H1 (cell line): Measurements from ENCODE around the gene PKIB. TPM values are rescaled to one million over a fixed set of nuclear protein-coding genes. Genes with fewer than 3 reads are reported as not detected.

ENCODE experiments used
- CTCF ChIA-PET: fragments of 300-600 bp; sonication (Branson Sonifier 250); formaldehyde crosslinking; loops from one replicate; lab custom pipeline; 2021; ENCODE audit not compliant: partially characterized antibody; lab: Charles Lee
- POLR2A ChIA-PET: fragments of 300-600 bp; sonication (Branson Sonifier 250); formaldehyde crosslinking; loops from one replicate; lab custom pipeline; 2021; ENCODE audit warnings: inconsistent platforms; ENCODE audit not compliant: partially characterized antibody; lab: Charles Lee
- DNase-seq, 2 experiments: peaks; one replicate each; pipeline versions ENCODE4 v3.0.0 to v3.0.0-alpha.2; 2010 to 2022; ENCODE audit warnings: low spot score in 2 of 2, low read depth in 1 of 2, mixed read lengths in 1 of 2
- FAIRE-seq: peaks from 2 replicates; lab custom pipeline; 2011; peaks lifted over from hg19 to GRCh38; lab: Jason Lieb, UNC
- H2AFZ ChIP-seq: 2 replicates; pipeline ENCODE4 v1.8.1; 2012; ENCODE audit warnings: low read length, inconsistent platforms
- H2AK5ac ChIP-seq: 2 replicates; pipeline ENCODE4 v1.6.1; 2013; ENCODE audit warnings: low read depth, low read length
- H2BK120ac ChIP-seq: replicated peaks from 2 replicates; pipeline ENCODE3; 2013; ENCODE audit warnings: low read depth, low read length, inconsistent platforms
- H2BK12ac ChIP-seq: 2 replicates; pipeline ENCODE4 v1.6.1; 2013; ENCODE audit warnings: low read depth, low read length
- H2BK15ac ChIP-seq: 2 replicates; pipeline ENCODE4 v1.6.1; 2013; ENCODE audit warnings: low read length
- H2BK20ac ChIP-seq: 2 replicates; pipeline ENCODE4 v1.6.1; 2013; ENCODE audit warnings: low read length
- H2BK5ac ChIP-seq: 2 replicates; pipeline ENCODE4 v1.6.1; 2013; ENCODE audit warnings: low read depth, low read length
- H3K14ac ChIP-seq: 2 replicates; pipeline ENCODE4 v1.6.1; 2013; ENCODE audit warnings: inconsistent platforms; ENCODE audit not compliant: insufficient read length
- H3K18ac ChIP-seq: 2 replicates; pipeline ENCODE4 v1.6.1; 2013; ENCODE audit warnings: low read length; ENCODE audit errors: extremely low read depth
- H3K23ac ChIP-seq: 2 replicates; pipeline ENCODE4 v1.6.1; 2013; ENCODE audit warnings: inconsistent platforms; ENCODE audit not compliant: insufficient read length
- H3K23me2 ChIP-seq: 2 replicates; pipeline ENCODE4 v1.6.1; 2013; ENCODE audit warnings: low read depth, low read length
- H3K27ac ChIP-seq: 2 replicates; pipeline ENCODE4 v1.6.1; 2011; ENCODE audit warnings: low read depth, low read length, inconsistent platforms
- H3K27me3 ChIP-seq, 4 experiments: replicated peaks in 1 of 4; 1 replicate in 1 of 4; 2 replicates in 3 of 4; pipeline versions ENCODE4 v1.6.1 to v1.8.1; 2011 to 2013; ENCODE audit warnings: low read length in 3 of 4, mild to moderate bottlenecking in 3 of 4, inconsistent platforms in 2 of 4, mixed read lengths in 2 of 4, moderate library complexity in 1 of 4; ENCODE audit not compliant: control insufficient read depth in 3 of 4, insufficient read depth in 3 of 4; ENCODE audit errors: extremely low read depth in 1 of 4
- H3K36me3 ChIP-seq, 4 experiments: 2 replicates each; pipeline versions ENCODE4 v1.6.1 to v1.8.1; 2011 to 2013; ENCODE audit warnings: mild to moderate bottlenecking in 4 of 4, low read length in 3 of 4, moderate library complexity in 2 of 4, control low read depth in 1 of 4, inconsistent platforms in 1 of 4; ENCODE audit not compliant: insufficient read depth in 4 of 4, control insufficient read depth in 2 of 4
- H3K4ac ChIP-seq: replicated peaks from 2 replicates; pipeline ENCODE3; 2013; ENCODE audit warnings: low read length, low read depth, mixed read lengths, inconsistent platforms; ENCODE audit not compliant: insufficient read length
- H3K4me1 ChIP-seq, 4 experiments: replicated peaks in 1 of 4; 1 replicate in 1 of 4; 2 replicates in 3 of 4; pipeline versions ENCODE4 v1.6.1 to v1.8.1; 2011 to 2013; ENCODE audit warnings: low read length in 3 of 4, inconsistent platforms in 2 of 4, mixed read lengths in 1 of 4; ENCODE audit not compliant: insufficient read depth in 4 of 4, control insufficient read depth in 3 of 4
- H3K4me2 ChIP-seq, 2 experiments: 2 replicates each; pipeline versions ENCODE4 v1.6.1 to v1.8.1; 2011 to 2013; ENCODE audit warnings: low read depth in 2 of 2, low read length in 2 of 2, control low read depth in 1 of 2, inconsistent platforms in 1 of 2, mild to moderate bottlenecking in 1 of 2; ENCODE audit not compliant: insufficient read depth in 1 of 2
- H3K4me3 ChIP-seq, 4 experiments: fragments of 200-600, 300-600 bp in 1 of 4; sonication (generic), shearing (Covaris generic), sonication (Bioruptor Twin) in 1 of 4; 2 replicates each; pipeline versions ENCODE4 v1.5.1 to v1.8.1; 2011 to 2016; ENCODE audit warnings: low read length in 4 of 4, low read depth in 3 of 4, control low read depth in 2 of 4, inconsistent platforms in 2 of 4, mild to moderate bottlenecking in 2 of 4, mixed read lengths in 1 of 4, moderate library complexity in 1 of 4; ENCODE audit not compliant: insufficient read depth in 2 of 4; ENCODE audit errors: extremely low read depth in 1 of 4
- H3K56ac ChIP-seq: replicated peaks from 2 replicates; pipeline ENCODE3; 2013; ENCODE audit warnings: low read depth, mild to moderate bottlenecking, mixed read lengths, low read length, inconsistent platforms; ENCODE audit not compliant: insufficient read length
- H3K79me1 ChIP-seq: 2 replicates; pipeline ENCODE4 v1.6.1; 2013; ENCODE audit warnings: low read depth, low read length, control low read depth
- H3K79me2 ChIP-seq, 2 experiments: 2 replicates each; pipeline versions ENCODE4 v1.6.1 to v1.8.1; 2012 to 2013; ENCODE audit warnings: low read length in 2 of 2, mild to moderate bottlenecking in 2 of 2, inconsistent platforms in 1 of 2; ENCODE audit not compliant: insufficient read depth in 2 of 2, control insufficient read depth in 1 of 2
- H3K9ac ChIP-seq, 4 experiments: replicated peaks in 1 of 4; 1 replicate in 1 of 4; 2 replicates in 3 of 4; pipeline versions ENCODE4 v1.6.1 to v1.8.1; 2011 to 2013; ENCODE audit warnings: low read depth in 3 of 4, low read length in 3 of 4, control low read depth in 2 of 4, mild to moderate bottlenecking in 2 of 4, moderate library complexity in 2 of 4, inconsistent platforms in 1 of 4; ENCODE audit errors: extremely low read depth in 1 of 4
- H3K9me3 ChIP-seq, 2 experiments: 2 replicates each; pipeline versions ENCODE4 v1.6.1 to v1.8.1; 2012 to 2013; ENCODE audit warnings: mild to moderate bottlenecking in 2 of 2, moderate library complexity in 2 of 2, control low read depth in 1 of 2, inconsistent platforms in 1 of 2, low read depth in 1 of 2, low read length in 1 of 2, mixed read lengths in 1 of 2; ENCODE audit not compliant: insufficient read depth in 2 of 2
- H4K20me1 ChIP-seq, 2 experiments: replicated peaks in 1 of 2; 2 replicates each; pipeline versions ENCODE3 to v1.8.1; 2011 to 2013; ENCODE audit warnings: inconsistent platforms in 2 of 2, low read length in 2 of 2, mild to moderate bottlenecking in 1 of 2; ENCODE audit not compliant: insufficient read depth in 2 of 2, control insufficient read depth in 1 of 2
- H4K5ac ChIP-seq: 2 replicates; pipeline ENCODE4 v1.6.1; 2013; ENCODE audit warnings: low read length, low read depth, mixed read lengths, inconsistent platforms; ENCODE audit not compliant: insufficient read length
- H4K8ac ChIP-seq: 2 replicates; pipeline ENCODE4 v1.8.0; 2013; ENCODE audit warnings: mild to moderate bottlenecking, moderate library complexity, low read length, inconsistent platforms; ENCODE audit not compliant: insufficient read depth; ENCODE audit errors: extremely low read depth
- H4K91ac ChIP-seq: replicated peaks from 2 replicates; pipeline ENCODE3; 2013; ENCODE audit warnings: low read length, mixed read lengths, inconsistent platforms; ENCODE audit not compliant: insufficient read length
- ASH2L ChIP-seq: fragments of 200-600, 300-600 bp; sonication (generic); IDR thresholded peaks from one replicate; pipeline ENCODE4 v1.7.1; 2017; ENCODE audit warnings: low read length
- BACH1 ChIP-seq: IDR thresholded peaks from 2 replicates; pipeline ENCODE4 v1.6.1; 2012; ENCODE audit warnings: low read length, improper control_type of control experiment
- KDM4A ChIP-seq: IDR thresholded peaks from one replicate; pipeline ENCODE4 v1.7.1; 2012; ENCODE audit warnings: low read depth, mild to moderate bottlenecking, moderate library complexity, low read length, inconsistent platforms; ENCODE audit not compliant: severe bottlenecking
- RBBP5 ChIP-seq: IDR thresholded peaks from 2 replicates; pipeline ENCODE4 v1.7.1; 2012; ENCODE audit warnings: low read depth, mild to moderate bottlenecking, inconsistent platforms, low read length, moderate library complexity, borderline replicate concordance
- RNF2 ChIP-seq: fragments of 200-900, 300-1000 bp; sonication (generic); IDR thresholded peaks from 2 replicates; pipeline ENCODE4 v1.7.1; 2016; ENCODE audit warnings: borderline replicate concordance, low read depth, mild to moderate bottlenecking, antibody characterized with exemption, low read length; ENCODE audit not compliant: poor library complexity, severe bottlenecking; ENCODE audit errors: missing control alignments
- SP1 ChIP-seq: IDR thresholded peaks from 2 replicates; pipeline ENCODE4 v1.6.1; 2011; ENCODE audit warnings: low read depth, low read length
- SRF ChIP-seq: IDR thresholded peaks from 2 replicates; pipeline ENCODE4 v1.6.1; 2011; ENCODE audit warnings: mild to moderate bottlenecking, low read depth, low read length, moderate library complexity
- TAF1 ChIP-seq: IDR thresholded peaks from 2 replicates; pipeline ENCODE4 v1.6.1; 2011; ENCODE audit warnings: mild to moderate bottlenecking, low read depth, low read length
- TAF7 ChIP-seq: optimal IDR thresholded peaks from 2 replicates; pipeline ENCODE3; 2011; ENCODE audit warnings: low read depth, mild to moderate bottlenecking, inconsistent platforms, low read length, moderate library complexity, borderline replicate concordance
- TEAD4 ChIP-seq: IDR thresholded peaks from 2 replicates; pipeline ENCODE4 v1.6.1; 2012; ENCODE audit warnings: low read depth, low read length, inconsistent platforms, mixed read lengths
- ZNF274 ChIP-seq: IDR thresholded peaks from 2 replicates; pipeline ENCODE4 v1.7.0; 2012; ENCODE audit warnings: low read length, borderline replicate concordance; ENCODE audit errors: extremely low read depth
- polyA plus RNA-seq, 7 experiments: library from polyadenylated mRNA; depleted of rRNA in 3 of 7; stranded (reverse) in 5 of 7; unstranded in 2 of 7; fragments of >200 nt in 5 of 7; fragments of 200-250 nt in 2 of 7; gene quantifications; 1 replicate in 5 of 7; 2 replicates in 1 of 7; 4 replicates in 1 of 7; pipeline versions ENCODE4 v1.2.1 to v1.2.3, GENCODE V29; 2011 to 2013; ENCODE audit warnings: missing spikeins in 2 of 7, mixed read lengths in 2 of 7
- total RNA-seq: library from RNA; stranded (reverse); fragmentation: NEBNext Ultra II Directional; extraction: Animal tissue kit (Norgen Biotek cat#: 25700); gene quantifications from 2 replicates; pipeline ENCODE4 v1.2.1, GENCODE V29; 2021
- TF ChIP-seq, protein P1 (sequence below), 3 experiments: IDR thresholded peaks; 1 replicate in 2 of 3; 2 replicates in 1 of 3; pipeline versions ENCODE4 v1.5.1 to v1.6.1; 2011; ENCODE audit warnings: low read length in 3 of 3, mild to moderate bottlenecking in 3 of 3, inconsistent platforms in 2 of 3, low read depth in 1 of 3, moderate library complexity in 1 of 3; ENCODE audit not compliant: insufficient read depth in 1 of 3; ENCODE audit errors: control extremely low read depth in 1 of 3

PKIB gene
- total and polyA plus RNA-seq, 2 of the 8 experiments (the other 6 are each of a cell fraction or from before 2014, with no cell fraction given) = 13.5 to 73.3 TPM

DNA sequence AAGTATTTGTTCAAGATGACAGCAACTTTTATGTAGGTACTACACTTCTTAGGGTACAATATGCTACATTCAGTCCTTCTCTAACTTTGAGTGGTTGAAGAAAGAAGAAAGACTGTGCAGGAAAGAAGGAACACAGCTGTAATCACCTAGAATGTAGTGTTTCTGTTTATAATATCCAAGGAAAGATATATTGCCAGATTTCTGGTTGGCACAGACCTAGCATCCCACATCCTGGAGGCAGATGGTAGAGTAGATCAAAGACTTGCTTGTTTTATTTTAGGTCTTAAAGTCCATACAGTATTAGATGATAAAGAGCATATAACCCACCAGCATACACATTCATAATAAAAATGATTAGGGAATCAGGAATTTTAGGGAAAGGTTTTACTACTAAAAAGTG, 156.1 kb downstream of the PKIB start:
- POLR2A ChIA-PET = no interaction called here
- H3K14ac ChIP-seq = no peak overlapping the region

More for the DNA sequence above, 156.1 kb downstream of the PKIB start:
- H2BK12ac ChIP-seq = no peak overlapping the region
- H3K9me3 ChIP-seq = no peaks in the 10 kb centered on the region
- H3K18ac ChIP-seq = no peak overlapping the region
- H3K79me1 ChIP-seq = no peaks in the 10 kb centered on the region
- H2AFZ ChIP-seq = no peak overlapping the region
- H2BK15ac ChIP-seq = no peak overlapping the region
- H2BK5ac ChIP-seq = no peak overlapping the region
- no peak overlapping the region for H3K9ac ChIP-seq
- H3K79me2 ChIP-seq = no peaks in the 10 kb centered on the region
- H2AK5ac ChIP-seq = no peak overlapping the region
- H3K36me3 ChIP-seq = no peaks in the 10 kb centered on the region
- no peak overlapping the region for H4K91ac ChIP-seq
- no peak overlapping the region for H3K4me3 ChIP-seq
- no peak overlapping the region for H3K56ac ChIP-seq
- H4K20me1 ChIP-seq = no peaks in the 10 kb centered on the region
- H3K23ac ChIP-seq = no peak overlapping the region
- H4K5ac ChIP-seq = no peak overlapping the region
- no peak overlapping the region for H3K4ac ChIP-seq
- no peaks in the 10 kb centered on the region for H3K27me3 ChIP-seq
- no peak overlapping the region for H3K4me2 ChIP-seq
- DNase-seq = no peak
- TF ChIP-seq KDM4A (no peak), SRF (no peak), TAF7 (no peak), TEAD4 (no peak), BACH1 (no peak), RBBP5 (no peak), RNF2 (no peak), ZNF274 (no peak), ASH2L (no peak), SP1 (no peak), TAF1 (no peak)
- TF ChIP-seq, protein P1, sequence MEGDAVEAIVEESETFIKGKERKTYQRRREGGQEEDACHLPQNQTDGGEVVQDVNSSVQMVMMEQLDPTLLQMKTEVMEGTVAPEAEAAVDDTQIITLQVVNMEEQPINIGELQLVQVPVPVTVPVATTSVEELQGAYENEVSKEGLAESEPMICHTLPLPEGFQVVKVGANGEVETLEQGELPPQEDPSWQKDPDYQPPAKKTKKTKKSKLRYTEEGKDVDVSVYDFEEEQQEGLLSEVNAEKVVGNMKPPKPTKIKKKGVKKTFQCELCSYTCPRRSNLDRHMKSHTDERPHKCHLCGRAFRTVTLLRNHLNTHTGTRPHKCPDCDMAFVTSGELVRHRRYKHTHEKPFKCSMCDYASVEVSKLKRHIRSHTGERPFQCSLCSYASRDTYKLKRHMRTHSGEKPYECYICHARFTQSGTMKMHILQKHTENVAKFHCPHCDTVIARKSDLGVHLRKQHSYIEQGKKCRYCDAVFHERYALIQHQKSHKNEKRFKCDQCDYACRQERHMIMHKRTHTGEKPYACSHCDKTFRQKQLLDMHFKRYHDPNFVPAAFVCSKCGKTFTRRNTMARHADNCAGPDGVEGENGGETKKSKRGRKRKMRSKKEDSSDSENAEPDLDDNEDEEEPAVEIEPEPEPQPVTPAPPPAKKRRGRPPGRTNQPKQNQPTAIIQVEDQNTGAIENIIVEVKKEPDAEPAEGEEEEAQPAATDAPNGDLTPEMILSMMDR (IDR thresholded peaks at IDR 0.05; ENCODE audit: control extremely low read depth in 1 of 3, insufficient read depth in 1 of 3, low read depth in 1 of 3, low read length in 3 of 3) = no peak
- no peak for FAIRE-seq
- H2BK120ac ChIP-seq = no peak overlapping the region
- CTCF ChIA-PET = interaction anchor here (1.1 to 1.8 kb wide), 3 partner anchors 21 to 73 kb away, joined by 3 to 9 read pairs (median 6); no protein-coding TSS in a partner anchor
- no peak overlapping the region for H4K8ac ChIP-seq
- H3K27ac ChIP-seq = no peak overlapping the region
- H2BK20ac ChIP-seq = no peak overlapping the region
- no peaks in the 10 kb centered on the region for H3K4me1 ChIP-seq
- H3K23me2 ChIP-seq = no peaks in the 10 kb centered on the region
